Body of pancreas (tissue), 4 donors: ENCODE data around the gene CRIP1. TPM values are rescaled to one million over a fixed set of nuclear protein-coding genes. Genes with fewer than 3 reads are reported as not detected.

Experiments
- ATAC-seq: fragments of 150-250 bp; one replicate; pipeline ENCODE4 v1.9.1; 2016
- DNase-seq, 4 donors: peaks; one replicate each; pipeline ENCODE4 v3.0.0-alpha.2; 2019
- H3K27ac ChIP-seq, 4 donors: fragments of 200-600 bp; sonication (generic); 1 replicate in 3 of 4; 2 replicates in 1 of 4; pipeline versions ENCODE4 v1.5.1 to v1.6.1; 2016 to 2019; ENCODE audit warnings: mild to moderate bottlenecking in 1 of 4, mixed read lengths in 1 of 4, moderate library complexity in 1 of 4
- H3K27me3 ChIP-seq, 2 donors: fragments of 200-600 bp; sonication (generic); one replicate each; pipeline ENCODE4 v1.6.0; 2016; ENCODE audit warnings: mild to moderate bottlenecking in 1 of 2
- H3K36me3 ChIP-seq, 2 donors: fragments of 200-600 bp; sonication (generic); replicated peaks in 1 of 2; 2 replicates each; pipeline ENCODE4 v1.5.1; 2016; ENCODE audit warnings: low read depth in 2 of 2; ENCODE audit not compliant: insufficient read depth in 1 of 2
- H3K4me1 ChIP-seq: fragments of 200-600 bp; sonication (generic); one replicate; pipeline ENCODE4 v1.6.0; 2016
- H3K4me3 ChIP-seq, 2 donors: fragments of 200-600 bp; sonication (generic); 1 replicate in 1 of 2; 2 replicates in 1 of 2; pipeline ENCODE4 v1.5.1; 2016 to 2019
- H3K9me3 ChIP-seq, 3 donors: fragments of 200-600 bp; sonication (generic); 1 replicate in 2 of 3; 2 replicates in 1 of 3; pipeline ENCODE4 v1.5.1; 2016
- POLR2A ChIP-seq, 3 donors: fragments of 450-650 bp; IDR thresholded peaks; one replicate each; pipeline ENCODE4 v1.6.1; 2016; ENCODE audit warnings: antibody characterized with exemption in 3 of 3, mild to moderate bottlenecking in 2 of 3
- WGBS, 2 donors: methylation state at CpG; one replicate each; pipeline ENCODE4 v1.1.5; 2017; 5-methylcytosine and 5-hydroxymethylcytosine counted together
- intact Hi-C: fragments of 100-400 bp; cut with DNase I; formaldehyde crosslinking; loops from one replicate; pipeline ENCODE4 v1.15.1; 2023
- total RNA-seq, 2 donors: library from RNA; depleted of rRNA; stranded (reverse); fragments of >200 nt; gene quantifications; one replicate each; pipeline ENCODE4 v1.1.0, GENCODE V29; 2016
- TF ChIP-seq, protein P1 (sequence below), 7 experiments: fragments of 450-650 bp in 4 of 7; fragments of 200-600 bp in 3 of 7; sonication (generic) in 3 of 7; IDR thresholded peaks; one replicate each; pipeline ENCODE4 v1.5.1; 2016 to 2019; ENCODE audit warnings: antibody characterized with exemption in 7 of 7

Gene CRIP1
- total RNA-seq, 2 donors from 2014 or later = 2.6 to 5.4 TPM

GRCh38 chr14:105480807-105481801, 5.6 kb upstream of the CRIP1 start:
- H3K4me1 ChIP-seq = peaks cover 72% of the 10 kb centered on the region
- H3K27me3 ChIP-seq = peaks cover 0 to 15% of the 10 kb centered on the region in 2 donors
- H3K4me3 ChIP-seq = no peak overlapping the region
- H3K36me3 ChIP-seq = no peaks in the 10 kb centered on the region
- no peaks in the 10 kb centered on the region for H3K9me3 ChIP-seq
- peak; percentile 46 to 84 (median 70) for TF ChIP-seq POLR2A (IDR thresholded peaks at IDR 0.05)
- TF ChIP-seq, protein P1, sequence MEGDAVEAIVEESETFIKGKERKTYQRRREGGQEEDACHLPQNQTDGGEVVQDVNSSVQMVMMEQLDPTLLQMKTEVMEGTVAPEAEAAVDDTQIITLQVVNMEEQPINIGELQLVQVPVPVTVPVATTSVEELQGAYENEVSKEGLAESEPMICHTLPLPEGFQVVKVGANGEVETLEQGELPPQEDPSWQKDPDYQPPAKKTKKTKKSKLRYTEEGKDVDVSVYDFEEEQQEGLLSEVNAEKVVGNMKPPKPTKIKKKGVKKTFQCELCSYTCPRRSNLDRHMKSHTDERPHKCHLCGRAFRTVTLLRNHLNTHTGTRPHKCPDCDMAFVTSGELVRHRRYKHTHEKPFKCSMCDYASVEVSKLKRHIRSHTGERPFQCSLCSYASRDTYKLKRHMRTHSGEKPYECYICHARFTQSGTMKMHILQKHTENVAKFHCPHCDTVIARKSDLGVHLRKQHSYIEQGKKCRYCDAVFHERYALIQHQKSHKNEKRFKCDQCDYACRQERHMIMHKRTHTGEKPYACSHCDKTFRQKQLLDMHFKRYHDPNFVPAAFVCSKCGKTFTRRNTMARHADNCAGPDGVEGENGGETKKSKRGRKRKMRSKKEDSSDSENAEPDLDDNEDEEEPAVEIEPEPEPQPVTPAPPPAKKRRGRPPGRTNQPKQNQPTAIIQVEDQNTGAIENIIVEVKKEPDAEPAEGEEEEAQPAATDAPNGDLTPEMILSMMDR (IDR thresholded peaks at IDR 0.05) = peak; percentile 97 to 100 (median 99)
- DNase-seq (peak; percentile 89 to 92 (median 90)), ATAC-seq (peak; percentile 73)
- 1 to 2% methylated on average over 7 to 32 of the region's 35 CpGs for WGBS, 2 donors
- intact Hi-C loops = no loop called here
- peak overlapping the region; percentile 86 to 97 (median 91) for H3K27ac ChIP-seq

GRCh38 chr14:105481886-105482457, 4.7 kb upstream of the CRIP1 start:
- H3K27me3 ChIP-seq = peaks cover 0 to 22% of the 10 kb centered on the region in 2 donors
- peak; percentile 23 to 73 (median 54) for TF ChIP-seq POLR2A (IDR thresholded peaks at IDR 0.05)
- TF ChIP-seq, protein P1 (IDR thresholded peaks at IDR 0.05) = peak in 4 of 7 experiments; percentile 7 to 35 (median 23)
- no peaks in the 10 kb centered on the region for H3K36me3 ChIP-seq
- no peaks in the 10 kb centered on the region for H3K9me3 ChIP-seq
- intact Hi-C loops = no loop called here
- peak overlapping the region; percentile 86 to 97 (median 91) for H3K27ac ChIP-seq
- H3K4me3 ChIP-seq = no peak overlapping the region
- 1 to 17% methylated on average over 2 to 18 of the region's 18 CpGs for WGBS, 2 donors
- peak; percentile 79 for ATAC-seq
- DNase-seq = peak; percentile 96 to 98 (median 98)
- H3K4me1 ChIP-seq = peaks cover 72% of the 10 kb centered on the region

DNA sequence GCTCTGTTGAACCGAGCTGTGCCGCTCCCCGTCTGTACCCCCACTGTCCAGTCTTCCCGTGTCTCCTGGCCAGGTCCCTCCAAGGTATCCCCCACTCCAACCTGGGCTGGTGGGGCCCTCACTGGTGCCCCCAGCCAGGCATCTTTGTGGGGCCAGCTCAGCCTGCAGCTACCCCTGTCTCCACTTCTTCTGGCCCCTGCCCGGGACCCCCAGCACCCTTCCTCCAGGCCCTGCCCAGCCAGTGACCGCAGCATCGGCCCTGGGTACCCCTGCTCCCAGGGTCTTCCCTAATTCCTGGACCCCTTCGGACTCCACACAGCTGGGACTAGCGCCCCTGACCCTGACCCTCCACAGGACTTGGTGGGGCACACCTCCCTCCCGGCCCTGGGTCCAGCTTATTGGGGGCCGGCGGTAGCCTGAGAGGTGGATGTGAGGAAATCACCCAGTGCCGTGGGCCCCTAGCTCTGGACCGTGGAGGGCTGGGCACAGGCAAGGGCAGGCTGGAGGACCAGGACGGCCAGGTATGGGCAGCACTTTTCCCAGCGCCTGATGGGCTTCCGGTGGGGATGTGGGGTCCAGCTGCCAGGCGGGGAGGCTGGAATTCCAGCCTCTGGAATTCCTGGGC, 4.1 kb upstream of the CRIP1 start:
- H3K9me3 ChIP-seq = no peaks in the 10 kb centered on the region
- H3K27ac ChIP-seq = peak overlapping the region; percentile 18 to 97 (median 91)
- no peak for ATAC-seq
- peaks cover 0 to 28% of the 10 kb centered on the region in 2 donors for H3K27me3 ChIP-seq
- H3K4me3 ChIP-seq = no peak overlapping the region
- WGBS, 2 donors = 74% methylated on average over 18 of the region's 18 CpGs; no CpG with 5 or more reads in 1 of the 2 donors
- no peaks in the 10 kb centered on the region for H3K36me3 ChIP-seq
- TF ChIP-seq, protein P1 (IDR thresholded peaks at IDR 0.05) = no peak
- no peak for TF ChIP-seq POLR2A (IDR thresholded peaks at IDR 0.05)
- intact Hi-C loops = no loop called here
- H3K4me1 ChIP-seq = peaks cover 74% of the 10 kb centered on the region
- no peak for DNase-seq

DNA sequence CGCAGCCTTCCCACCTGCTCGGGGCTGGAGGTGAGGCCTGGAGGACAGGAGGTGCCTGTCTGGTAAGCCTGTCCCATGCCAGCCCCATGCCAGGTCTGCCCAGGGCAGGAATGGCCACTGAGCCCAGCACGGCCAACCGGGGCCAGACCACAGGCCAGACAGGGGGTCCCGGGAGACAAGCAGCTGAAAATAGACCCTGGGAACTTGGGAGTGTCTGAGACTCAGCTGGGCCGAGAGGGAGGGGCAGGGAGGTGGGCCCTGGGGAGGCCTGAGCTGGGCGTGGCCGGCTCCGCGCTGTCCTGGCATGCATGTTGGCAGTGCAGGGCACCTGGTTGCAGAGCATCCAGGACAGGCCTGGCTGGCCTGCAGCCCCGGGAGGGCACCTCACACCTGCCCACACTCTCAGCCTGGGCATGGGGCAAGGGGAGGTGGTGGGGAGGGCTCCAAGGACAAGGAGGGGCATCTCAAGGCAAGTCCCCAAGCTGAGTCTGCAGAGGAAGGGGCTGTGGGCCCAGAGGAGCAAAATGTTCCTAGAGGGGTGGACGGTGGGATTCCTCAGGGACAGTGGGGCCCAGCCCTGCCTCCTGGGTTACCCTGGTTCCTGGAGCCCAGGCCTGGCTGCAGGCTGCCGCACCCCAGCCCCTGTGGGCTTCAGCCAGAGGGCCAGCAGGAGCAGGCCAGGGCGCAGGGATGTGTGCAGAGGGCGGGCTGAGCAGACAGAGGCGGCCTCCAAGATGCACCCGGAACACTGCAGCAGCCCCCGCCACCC, 3.2 kb upstream of the CRIP1 start:
- DNase-seq = no peak
- intact Hi-C loops = no loop called here
- no peak for ATAC-seq
- H3K4me3 ChIP-seq = no peak overlapping the region
- peaks cover 72% of the 10 kb centered on the region for H3K4me1 ChIP-seq
- no peaks in the 10 kb centered on the region for H3K9me3 ChIP-seq
- H3K27ac ChIP-seq = peak overlapping the region; percentile 18 to 97 (median 91)
- WGBS, 2 donors = 37 to 67% methylated on average over 2 to 17 of the region's 18 CpGs
- TF ChIP-seq, protein P1 (IDR thresholded peaks at IDR 0.05) = no peak
- no peak for TF ChIP-seq POLR2A (IDR thresholded peaks at IDR 0.05)
- H3K36me3 ChIP-seq = no peaks in the 10 kb centered on the region
- peaks cover 0 to 26% of the 10 kb centered on the region in 2 donors for H3K27me3 ChIP-seq
